ENCODE data around the gene IL22RA2.
"Not testable (repeated sequence)": the region's sequence is repeated elsewhere in the genome, so short reads cannot be mapped to it uniquely, and the experiment has no call there.

DNA sequence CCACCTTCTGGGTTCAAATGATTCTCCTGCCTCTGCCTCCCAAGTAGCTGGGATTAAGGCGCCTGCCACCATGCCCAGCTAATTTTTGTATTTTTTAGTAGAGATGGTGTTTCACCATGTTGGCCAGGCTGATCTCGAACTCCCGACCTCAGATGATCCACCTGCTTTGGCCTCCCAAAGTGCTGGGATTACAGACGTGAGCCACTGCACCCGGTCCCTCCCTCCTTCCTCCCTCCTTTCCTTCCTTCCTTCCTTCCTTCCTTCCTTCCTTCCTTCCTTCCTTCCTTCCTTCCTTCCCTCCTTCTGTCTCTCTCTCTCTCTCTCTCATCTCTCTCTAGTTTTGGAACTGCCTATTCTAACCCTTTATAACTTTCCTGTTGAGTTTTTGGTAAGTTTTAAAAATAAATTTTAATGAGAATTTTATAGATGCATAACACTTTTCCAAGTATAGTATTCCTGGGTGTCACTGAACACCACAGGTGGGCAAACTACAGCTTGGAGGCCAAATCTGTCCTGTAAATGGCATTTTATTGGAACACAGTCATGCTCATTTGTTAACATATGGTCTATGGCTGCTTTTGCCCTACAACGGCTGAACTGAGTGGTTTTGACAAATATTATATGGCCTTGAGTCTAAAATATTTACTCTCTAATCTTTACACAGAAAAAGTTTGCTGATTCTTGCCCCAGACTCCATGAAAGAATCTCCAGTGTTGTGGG is 66.2 kb downstream of the IL22RA2 start:
- TF ChIP-seq, protein P1, sequence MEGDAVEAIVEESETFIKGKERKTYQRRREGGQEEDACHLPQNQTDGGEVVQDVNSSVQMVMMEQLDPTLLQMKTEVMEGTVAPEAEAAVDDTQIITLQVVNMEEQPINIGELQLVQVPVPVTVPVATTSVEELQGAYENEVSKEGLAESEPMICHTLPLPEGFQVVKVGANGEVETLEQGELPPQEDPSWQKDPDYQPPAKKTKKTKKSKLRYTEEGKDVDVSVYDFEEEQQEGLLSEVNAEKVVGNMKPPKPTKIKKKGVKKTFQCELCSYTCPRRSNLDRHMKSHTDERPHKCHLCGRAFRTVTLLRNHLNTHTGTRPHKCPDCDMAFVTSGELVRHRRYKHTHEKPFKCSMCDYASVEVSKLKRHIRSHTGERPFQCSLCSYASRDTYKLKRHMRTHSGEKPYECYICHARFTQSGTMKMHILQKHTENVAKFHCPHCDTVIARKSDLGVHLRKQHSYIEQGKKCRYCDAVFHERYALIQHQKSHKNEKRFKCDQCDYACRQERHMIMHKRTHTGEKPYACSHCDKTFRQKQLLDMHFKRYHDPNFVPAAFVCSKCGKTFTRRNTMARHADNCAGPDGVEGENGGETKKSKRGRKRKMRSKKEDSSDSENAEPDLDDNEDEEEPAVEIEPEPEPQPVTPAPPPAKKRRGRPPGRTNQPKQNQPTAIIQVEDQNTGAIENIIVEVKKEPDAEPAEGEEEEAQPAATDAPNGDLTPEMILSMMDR (IDR thresholded peaks at IDR 0.05 in 4 of 5, conservative IDR thresholded peaks at IDR 0.05 in 1 of 5) = not testable (repeated sequence)
- TF ChIP-seq POLR2A (IDR thresholded peaks at IDR 0.05) = not testable (repeated sequence)

All from gastrocnemius medialis (tissue), 4 donors.